OCI-LY3 (cell line): ENCODE results near the gene SDK2.

ENCODE experiments used
- H2AFZ ChIP-seq: fragments of 200-600, 300-600 bp; shearing (Covaris generic); 2 replicates; pipeline ENCODE4 v1.6.0; 2014; ENCODE audit warnings: antibody characterized with exemption, low read depth, low read length
- H3K27ac ChIP-seq: fragments of 200-600, 300-600 bp; sonication (generic); 2 replicates; pipeline ENCODE4 v1.5.1; 2014; ENCODE audit warnings: mild to moderate bottlenecking, low read length, moderate library complexity, mixed read lengths
- H3K27me3 ChIP-seq: fragments of 200-600, 300-600 bp; sonication (generic); 2 replicates; pipeline ENCODE4 v1.6.1; 2014; ENCODE audit warnings: low read depth, low read length, mixed read lengths
- H3K36me3 ChIP-seq: fragments of 200-600, 300-600 bp; sonication (generic); replicated peaks from 2 replicates; pipeline ENCODE3; 2014; ENCODE audit warnings: low read depth, low read length, mixed read lengths
- H3K4me1 ChIP-seq: fragments of 300-600, 200-600 bp; sonication (generic); 2 replicates; pipeline ENCODE4 v1.6.1; 2014; ENCODE audit warnings: low read length, mixed read lengths
- H3K4me2 ChIP-seq: fragments of 200-600, 300-600 bp; sonication (generic); 2 replicates; pipeline ENCODE4 v1.6.1; 2014; ENCODE audit warnings: low read length, mixed read lengths
- H3K4me3 ChIP-seq: fragments of 300-600, 200-600 bp; sonication (generic); 2 replicates; pipeline ENCODE4 v1.5.1; 2014; ENCODE audit warnings: antibody characterized with exemption, mild to moderate bottlenecking, low read length, moderate library complexity
- H3K79me2 ChIP-seq: fragments of 300-600, 200-600 bp; shearing (Covaris generic); 2 replicates; pipeline ENCODE4 v1.6.1; 2014; ENCODE audit warnings: mild to moderate bottlenecking, low read length, mixed read lengths
- H3K9ac ChIP-seq: fragments of 300-600, 200-600 bp; shearing (Covaris generic); 2 replicates; pipeline ENCODE4 v1.6.0; 2014; ENCODE audit warnings: mild to moderate bottlenecking, low read length, moderate library complexity
- H3K9me3 ChIP-seq: fragments of 200-600, 300-600 bp; shearing (Covaris generic); 2 replicates; pipeline ENCODE4 v1.6.1; 2014; ENCODE audit warnings: low read length, mixed read lengths; ENCODE audit not compliant: insufficient read depth
- H4K20me1 ChIP-seq: fragments of 200-600, 300-600 bp; sonication (generic); 2 replicates; pipeline ENCODE4 v1.6.1; 2016; ENCODE audit warnings: low read length, mixed read lengths; ENCODE audit not compliant: insufficient read depth
- CTCF ChIP-seq: fragments of 200-600, 300-600 bp; sonication (generic); IDR thresholded peaks from 2 replicates; pipeline ENCODE4 v1.5.1; 2014; ENCODE audit warnings: antibody characterized with exemption, low read length, low read depth
- EZH2phosphoT487 ChIP-seq: fragments of 200-600 bp; shearing (Covaris generic); IDR thresholded peaks from 2 replicates; pipeline ENCODE4 v1.6.1; 2018; ENCODE audit warnings: antibody characterized with exemption, mixed run types, low read depth

SDK2 gene

GRCh38 chr17:73414171-73414955, 229.9 kb downstream of the SDK2 start:
- no peaks in the 10 kb centered on the region for H4K20me1 ChIP-seq
- H3K79me2 ChIP-seq, result no peaks in the 10 kb centered on the region
- H3K4me2 ChIP-seq, result no peak overlapping the region
- H3K9me3 ChIP-seq, result no peaks in the 10 kb centered on the region
- H2AFZ ChIP-seq, result no peak overlapping the region
- TF ChIP-seq CTCF, result no peak
- H3K4me1 ChIP-seq, result no peaks in the 10 kb centered on the region
- no peaks in the 10 kb centered on the region for H3K36me3 ChIP-seq
- H3K9ac ChIP-seq, result no peak overlapping the region
- no peak overlapping the region for H3K4me3 ChIP-seq
- H3K27ac ChIP-seq, result no peak overlapping the region
- no peaks in the 10 kb centered on the region for H3K27me3 ChIP-seq

GRCh38 chr17:73412914-73413313, 231.3 kb downstream of the SDK2 start:
- Histone ChIP-seq H4K20me1 (no peaks in the 10 kb centered on the region), H3K27me3 (peaks cover 6% of the 10 kb centered on the region), H3K4me3 (no peak overlapping the region), H3K4me1 (no peaks in the 10 kb centered on the region), H2AFZ (no peak overlapping the region), H3K79me2 (no peaks in the 10 kb centered on the region), H3K9ac (no peak overlapping the region), H3K4me2 (no peak overlapping the region), H3K27ac (no peak overlapping the region), H3K36me3 (no peaks in the 10 kb centered on the region), H3K9me3 (no peaks in the 10 kb centered on the region)
- TF ChIP-seq CTCF (no peak), EZH2phosphoT487 (no peak)

- H2AFZ ChIP-seq, result no peak overlapping the region
- H3K27me3 ChIP-seq, result peaks cover 6% of the 10 kb centered on the region
- TF ChIP-seq EZH2phosphoT487 (no peak), CTCF (no peak)
- no peaks in the 10 kb centered on the region for H4K20me1 ChIP-seq
- H3K9me3 ChIP-seq, result no peaks in the 10 kb centered on the region
- H3K4me3 ChIP-seq, result no peak overlapping the region
- no peaks in the 10 kb centered on the region for H3K4me1 ChIP-seq
- no peak overlapping the region for H3K27ac ChIP-seq
- H3K9ac ChIP-seq, result no peak overlapping the region
- H3K79me2 ChIP-seq, result no peaks in the 10 kb centered on the region
- H3K36me3 ChIP-seq, result no peaks in the 10 kb centered on the region
- no peak overlapping the region for H3K4me2 ChIP-seq
These were observed 232.9 kb downstream of the SDK2 start for GRCh38 chr17:73411313-73411747.

GRCh38 chr17:73410586-73411312, 233.5 kb downstream of the SDK2 start:
- Histone ChIP-seq H3K4me2 (no peak overlapping the region), H3K79me2 (no peaks in the 10 kb centered on the region), H3K9ac (no peak overlapping the region), H3K4me3 (no peak overlapping the region), H3K4me1 (no peaks in the 10 kb centered on the region), H3K27me3 (peaks cover 6% of the 10 kb centered on the region), H3K27ac (no peak overlapping the region), H4K20me1 (no peaks in the 10 kb centered on the region), H3K9me3 (no peaks in the 10 kb centered on the region), H2AFZ (no peak overlapping the region), H3K36me3 (no peaks in the 10 kb centered on the region)
- no peak for TF ChIP-seq CTCF
- no peak for TF ChIP-seq EZH2phosphoT487
